ENCODE data around the gene PATL1.

DNA sequence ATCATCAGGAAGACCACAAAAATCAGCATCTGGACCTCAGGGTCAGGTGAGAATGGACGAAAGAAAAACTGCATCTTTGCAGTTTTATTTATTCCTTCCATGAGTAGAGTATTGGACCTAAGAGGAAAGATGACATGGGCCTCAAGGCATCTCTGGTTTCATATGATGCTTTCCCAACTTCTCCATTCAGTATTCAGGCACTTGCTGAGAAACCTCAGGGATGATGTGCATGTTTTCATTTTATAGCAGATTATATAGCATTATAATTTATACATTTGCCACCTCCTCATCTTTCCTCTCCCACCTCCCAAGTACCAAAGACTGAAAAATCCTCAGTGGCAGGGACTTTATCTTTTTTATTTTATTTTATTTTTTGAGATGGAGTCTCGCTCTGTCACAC is 44.9 kb upstream of the PATL1 start, which contains the start of gene OR10V1:
- TF ChIP-seq EZH2 (IDR thresholded peaks at IDR 0.05; ENCODE audit: insufficient read depth, poor library complexity, severe bottlenecking) = no peak
- TF ChIP-seq EZH2phosphoT487 (IDR thresholded peaks at IDR 0.05; ENCODE audit: insufficient read depth, low read depth) = no peak
